Measurements from ENCODE around the gene ABLIM2. TPM values are rescaled to one million over a fixed set of nuclear protein-coding genes. Genes with fewer than 3 reads are reported as not detected.

The ABLIM2 gene
- total RNA-seq, 2 donors from 2014 or later, result 6.0 to 20.8 TPM

GRCh38 chr4:8050180-8050554, 108.4 kb downstream of the ABLIM2 start:
- 76 to 80% methylated on average over 3 to 4 of the region's 4 CpGs for WGBS, 2 donors
- DNase-seq, result no peak
- intact Hi-C loops (cut with DNase I), result no loop called here
- no peak for TF ChIP-seq POLR2A (IDR thresholded peaks at IDR 0.05)
- TF ChIP-seq, protein P1, sequence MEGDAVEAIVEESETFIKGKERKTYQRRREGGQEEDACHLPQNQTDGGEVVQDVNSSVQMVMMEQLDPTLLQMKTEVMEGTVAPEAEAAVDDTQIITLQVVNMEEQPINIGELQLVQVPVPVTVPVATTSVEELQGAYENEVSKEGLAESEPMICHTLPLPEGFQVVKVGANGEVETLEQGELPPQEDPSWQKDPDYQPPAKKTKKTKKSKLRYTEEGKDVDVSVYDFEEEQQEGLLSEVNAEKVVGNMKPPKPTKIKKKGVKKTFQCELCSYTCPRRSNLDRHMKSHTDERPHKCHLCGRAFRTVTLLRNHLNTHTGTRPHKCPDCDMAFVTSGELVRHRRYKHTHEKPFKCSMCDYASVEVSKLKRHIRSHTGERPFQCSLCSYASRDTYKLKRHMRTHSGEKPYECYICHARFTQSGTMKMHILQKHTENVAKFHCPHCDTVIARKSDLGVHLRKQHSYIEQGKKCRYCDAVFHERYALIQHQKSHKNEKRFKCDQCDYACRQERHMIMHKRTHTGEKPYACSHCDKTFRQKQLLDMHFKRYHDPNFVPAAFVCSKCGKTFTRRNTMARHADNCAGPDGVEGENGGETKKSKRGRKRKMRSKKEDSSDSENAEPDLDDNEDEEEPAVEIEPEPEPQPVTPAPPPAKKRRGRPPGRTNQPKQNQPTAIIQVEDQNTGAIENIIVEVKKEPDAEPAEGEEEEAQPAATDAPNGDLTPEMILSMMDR (IDR thresholded peaks at IDR 0.05), result no peak
- Histone ChIP-seq H3K27ac (no peak overlapping the region), H3K27me3 (no peaks in the 10 kb centered on the region), H3K36me3 (replicated peaks in 1 of 2; ENCODE audit: insufficient read depth in 1 of 2, low read depth in 2 of 2) (no peaks in the 10 kb centered on the region), H3K4me1 (peaks cover 11% of the 10 kb centered on the region), H3K9me3 (no peaks in the 10 kb centered on the region), H3K4me3 (no peak overlapping the region)
- no peak for ATAC-seq

DNA sequence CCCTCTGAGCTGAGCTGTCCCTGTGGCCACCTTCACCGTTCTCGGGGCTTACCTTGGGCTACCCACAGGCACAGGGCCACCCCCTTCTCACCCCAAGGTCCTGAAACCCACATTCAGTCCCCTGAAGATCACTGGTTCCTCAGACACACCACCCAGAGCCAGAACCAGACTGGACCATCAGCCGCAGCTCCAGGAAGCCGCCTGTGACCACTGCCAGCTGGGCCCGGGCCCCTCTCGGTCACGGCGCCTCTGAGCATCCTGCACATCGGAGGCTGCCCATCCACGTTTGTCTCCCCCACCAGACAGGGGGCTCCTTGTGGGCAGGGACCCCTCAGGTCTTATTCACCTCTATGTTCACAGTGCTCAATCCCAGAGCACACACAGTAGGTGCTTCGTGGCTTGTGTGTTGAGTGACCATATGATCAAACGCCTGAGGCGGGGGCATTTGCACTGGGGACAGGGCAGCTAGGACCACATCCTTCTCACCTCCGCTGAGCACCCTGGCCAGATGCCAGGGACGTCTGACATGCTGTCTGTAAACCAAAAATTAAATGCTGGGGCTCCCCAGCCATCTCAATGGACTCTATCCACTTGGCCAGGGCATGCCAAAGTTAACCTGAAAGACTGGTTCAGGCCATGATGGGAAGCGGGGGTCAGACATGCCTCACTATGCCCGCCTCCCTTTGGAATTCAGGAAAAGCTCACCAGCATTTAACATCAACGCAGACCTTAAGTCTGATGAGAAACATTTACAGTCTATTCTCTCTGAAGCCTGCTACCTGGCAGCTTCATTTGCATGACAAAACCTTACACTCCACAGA, 109.5 kb downstream of the ABLIM2 start:
- DNase-seq (no peak), ATAC-seq (no peak)
- no peak for TF ChIP-seq POLR2A (IDR thresholded peaks at IDR 0.05)
- TF ChIP-seq, protein P1 (IDR thresholded peaks at IDR 0.05), result no peak
- Histone ChIP-seq H3K9me3 (no peaks in the 10 kb centered on the region), H3K4me1 (peaks cover 11% of the 10 kb centered on the region), H3K36me3 (replicated peaks in 1 of 2; ENCODE audit: insufficient read depth in 1 of 2, low read depth in 2 of 2) (no peaks in the 10 kb centered on the region), H3K27me3 (no peaks in the 10 kb centered on the region), H3K4me3 (no peak overlapping the region), H3K27ac (no peak overlapping the region)
- intact Hi-C loops (cut with DNase I), result no loop called here
- 83 to 89% methylated on average over 9 to 18 of the region's 18 CpGs for WGBS, 2 donors

DNA sequence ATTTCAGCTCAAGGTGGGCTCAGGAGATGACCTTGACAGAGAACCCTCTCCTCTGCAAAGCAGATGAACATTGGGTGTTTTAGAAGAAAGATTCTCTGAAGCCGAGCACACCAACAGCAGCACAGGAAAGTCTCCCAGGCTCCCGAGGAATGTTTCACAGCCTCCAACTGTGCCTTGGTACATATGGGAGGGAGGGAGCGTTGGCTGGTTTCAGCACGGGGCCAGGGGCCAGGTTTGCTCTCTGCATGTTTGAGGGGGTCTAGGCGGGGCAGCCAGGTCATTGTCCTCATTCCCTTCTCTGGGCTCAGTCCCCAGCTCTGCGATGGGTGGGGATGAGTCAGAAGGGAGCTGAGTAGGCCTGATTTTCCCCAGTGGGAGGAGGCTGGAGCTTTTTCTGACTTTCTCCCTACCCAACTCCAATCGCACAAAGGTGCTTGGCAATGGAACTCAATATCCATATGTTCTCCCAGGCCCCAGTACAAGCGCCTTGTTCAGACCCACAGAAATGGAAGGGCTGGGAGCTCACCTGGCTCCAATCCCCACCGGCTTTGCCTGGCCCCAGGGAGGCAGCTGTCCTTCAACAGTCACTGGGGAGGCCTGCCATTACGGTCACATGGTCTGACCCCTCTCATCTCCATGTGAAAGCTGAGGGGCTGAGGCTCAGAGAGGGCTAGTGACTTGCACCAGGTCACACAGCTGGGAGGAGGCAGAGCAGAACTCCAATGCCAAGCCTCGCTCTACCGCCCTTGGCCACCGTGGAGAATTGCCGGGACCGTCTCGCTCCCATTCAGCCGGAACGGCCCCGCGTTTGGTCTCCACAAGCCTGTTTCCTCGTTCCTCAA, 110.6 kb downstream of the ABLIM2 start:
- Histone ChIP-seq H3K36me3 (replicated peaks in 1 of 2; ENCODE audit: insufficient read depth in 1 of 2, low read depth in 2 of 2) (no peaks in the 10 kb centered on the region), H3K27me3 (no peaks in the 10 kb centered on the region), H3K9me3 (no peaks in the 10 kb centered on the region), H3K4me3 (no peak overlapping the region), H3K27ac (no peak overlapping the region), H3K4me1 (peaks cover 11% of the 10 kb centered on the region)
- intact Hi-C loops (cut with DNase I), result no loop called here
- ATAC-seq (no peak), DNase-seq (no peak)
- 91 to 94% methylated on average over 19 to 21 of the region's 21 CpGs for WGBS, 2 donors
- TF ChIP-seq, protein P1 (IDR thresholded peaks at IDR 0.05), result no peak
- TF ChIP-seq POLR2A (IDR thresholded peaks at IDR 0.05), result no peak

- H3K27ac ChIP-seq, result no peak overlapping the region
- DNase-seq (peak in 1 of 4 donors; percentile 25), ATAC-seq (no peak)
- intact Hi-C loops (cut with DNase I), result no loop called here
- peaks cover 11% of the 10 kb centered on the region for H3K4me1 ChIP-seq
- no peak overlapping the region for H3K4me3 ChIP-seq
- WGBS, 2 donors, result 90 to 93% methylated on average over 12 to 20 of the region's 20 CpGs
- no peaks in the 10 kb centered on the region for H3K9me3 ChIP-seq
- H3K27me3 ChIP-seq, result no peaks in the 10 kb centered on the region
- no peaks in the 10 kb centered on the region for H3K36me3 ChIP-seq (replicated peaks in 1 of 2; ENCODE audit: insufficient read depth in 1 of 2, low read depth in 2 of 2)
- TF ChIP-seq, protein P1 (IDR thresholded peaks at IDR 0.05), result no peak
- no peak for TF ChIP-seq POLR2A (IDR thresholded peaks at IDR 0.05)
These were observed 111.6 kb downstream of the ABLIM2 start for GRCh38 chr4:8046925-8047541.

Data from body of pancreas (tissue), 4 donors.